Nucleus accumbens (tissue), 56 donors: ENCODE results near the gene PRDM9.
"Not testable (repeated sequence)": the region's sequence is repeated elsewhere in the genome, so short reads cannot be mapped to it uniquely, and the experiment has no call there.

ENCODE experiments used
- DNase-seq, 56 donors: peaks; one replicate each; lab custom pipeline; 2025; lab: John Stamatoyannopoulos, UW

The PRDM9 gene

DNA sequence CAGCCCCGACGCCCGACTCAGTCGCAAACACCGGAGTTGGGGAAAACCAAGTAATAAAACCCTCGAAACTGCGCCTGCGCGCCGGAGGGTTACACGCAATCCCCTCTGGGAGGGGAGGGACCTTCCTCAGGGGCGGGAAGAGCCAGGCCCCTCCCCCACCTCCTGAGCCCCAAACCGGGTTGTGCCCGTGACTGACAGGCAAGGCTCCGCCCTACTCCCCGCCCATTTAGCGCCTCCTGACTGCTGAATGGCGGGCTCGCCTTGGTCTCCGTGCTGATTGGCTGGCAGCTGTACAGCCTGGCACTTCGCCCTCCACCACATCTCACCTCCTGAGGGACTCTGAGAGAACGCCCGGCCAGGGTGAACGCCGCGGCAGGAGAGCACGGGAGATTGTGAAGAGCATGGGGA is at the start of gene PRDM9:
Gene PRDM9 (plus strand): TSS at position 332 of the 408 bp plus-strand sequence. CDS start 1,425 bp downstream, outside the sequence.
- DNase-seq = peak in 10 of 56 donors; percentile 5 to 50 (median 26)

GRCh38 chr5:23457780-23458179 is 49.6 kb upstream of the PRDM9 start:
- DNase-seq = no peak

- no peak for DNase-seq
These were observed 48.2 kb upstream of the PRDM9 start for GRCh38 chr5:23459214-23459613.

DNA sequence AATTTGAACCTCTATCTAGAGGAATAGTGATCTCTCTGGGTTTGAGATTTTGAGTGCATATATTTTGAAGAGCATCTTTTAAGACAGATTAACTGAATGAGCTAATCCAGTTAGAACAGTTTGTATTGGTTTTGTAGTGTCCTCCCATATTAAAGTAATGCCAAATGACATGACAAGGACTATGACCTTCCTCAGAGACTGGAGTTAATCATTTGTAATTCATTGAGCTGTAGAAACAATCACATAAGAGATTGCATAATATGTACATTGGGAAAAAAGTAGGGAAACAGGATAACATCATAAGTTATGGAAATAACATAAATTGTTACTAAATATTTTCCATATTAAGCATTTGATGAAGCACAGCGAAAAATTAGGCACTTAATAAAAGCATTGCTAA is 45.8 kb upstream of the PRDM9 start:
- no peak for DNase-seq

GRCh38 chr5:23466401-23466912 is 41.0 kb upstream of the PRDM9 start:
- no peak for DNase-seq

GRCh38 chr5:23468658-23469057 is 38.8 kb upstream of the PRDM9 start:
- DNase-seq = no peak

- DNase-seq = no peak
These were observed 33.5 kb upstream of the PRDM9 start for GRCh38 chr5:23473915-23474314.

- DNase-seq = no peak
These were observed 33.1 kb upstream of the PRDM9 start for GRCh38 chr5:23474315-23474714.

DNA sequence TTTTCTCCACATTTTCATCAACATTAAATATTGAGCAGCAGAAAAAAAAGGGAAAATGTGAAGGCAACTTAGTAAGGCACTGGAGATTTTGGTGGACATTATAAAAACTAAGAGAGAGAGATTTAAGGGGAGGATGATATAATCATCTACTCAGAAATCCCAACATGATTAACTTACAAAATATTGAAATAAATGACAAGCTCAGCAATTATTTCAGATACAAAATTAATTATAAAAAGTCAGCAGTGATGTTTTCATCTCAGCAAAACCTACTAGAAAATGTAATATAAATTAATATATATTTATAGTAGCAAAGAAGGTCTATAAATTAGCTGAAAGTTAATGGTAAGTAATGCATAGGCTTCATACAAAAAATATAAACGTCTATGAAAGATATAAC is 30.8 kb upstream of the PRDM9 start:
- DNase-seq = no peak

DNA sequence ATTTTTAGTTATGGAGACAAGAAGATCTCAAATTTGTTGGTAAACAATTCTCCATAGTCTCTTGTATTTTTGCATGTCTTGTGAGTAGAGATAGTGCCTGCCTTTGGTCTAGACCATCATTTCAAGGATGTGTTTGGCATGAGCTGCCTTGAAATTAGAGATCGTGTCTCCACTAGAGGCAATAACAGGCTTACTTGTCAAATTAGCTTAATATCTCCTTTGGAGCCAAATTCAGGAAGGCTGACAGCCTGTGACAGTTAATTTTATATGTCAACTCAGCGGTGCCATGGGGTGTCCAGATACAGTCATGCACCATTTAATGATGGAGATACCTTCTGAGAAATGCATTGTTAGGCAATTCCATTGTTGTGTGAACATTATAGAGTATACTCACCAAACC is 24.8 kb upstream of the PRDM9 start:
- no peak for DNase-seq

DNA sequence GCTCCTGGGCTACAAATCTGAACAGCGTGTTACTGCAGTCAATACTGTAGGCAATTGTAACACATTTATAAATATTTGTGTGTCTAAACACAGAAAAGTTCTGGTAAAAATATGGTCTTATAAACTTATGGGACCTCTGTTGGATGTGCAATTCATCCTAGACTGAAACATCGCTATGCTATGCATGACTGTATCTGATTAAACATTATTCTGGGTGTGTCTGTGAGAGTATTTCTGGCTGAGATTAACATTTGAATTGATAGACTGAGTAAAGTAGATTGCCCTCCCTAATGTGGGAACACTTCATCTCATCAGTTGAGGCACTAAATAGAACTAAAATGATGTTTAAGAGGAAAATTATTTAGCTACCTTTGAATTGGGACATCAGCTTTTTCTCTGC is 24.3 kb upstream of the PRDM9 start:
- no peak for DNase-seq

DNA sequence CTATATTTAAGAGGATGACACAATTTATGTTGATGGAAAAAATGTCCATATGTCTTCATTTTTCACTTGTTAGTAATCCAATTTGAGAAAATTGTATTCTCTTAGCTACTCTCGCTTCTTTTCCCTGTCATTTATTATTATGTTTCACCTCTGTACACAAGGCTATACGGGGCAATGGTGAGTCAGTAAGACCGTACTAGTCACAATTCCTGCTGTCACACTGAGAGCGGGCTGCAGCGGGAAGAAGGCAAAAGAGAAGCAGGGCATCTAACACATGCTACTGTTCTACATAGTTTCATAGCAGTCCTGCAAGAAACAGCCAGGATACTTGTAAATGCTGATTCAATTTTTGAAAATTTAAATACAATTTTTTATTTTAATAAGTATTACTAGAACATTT is 23.3 kb upstream of the PRDM9 start:
- DNase-seq = no peak

- not testable (repeated sequence) for DNase-seq
These were observed 21.2 kb upstream of the PRDM9 start for GRCh38 chr5:23486227-23486626.

DNA sequence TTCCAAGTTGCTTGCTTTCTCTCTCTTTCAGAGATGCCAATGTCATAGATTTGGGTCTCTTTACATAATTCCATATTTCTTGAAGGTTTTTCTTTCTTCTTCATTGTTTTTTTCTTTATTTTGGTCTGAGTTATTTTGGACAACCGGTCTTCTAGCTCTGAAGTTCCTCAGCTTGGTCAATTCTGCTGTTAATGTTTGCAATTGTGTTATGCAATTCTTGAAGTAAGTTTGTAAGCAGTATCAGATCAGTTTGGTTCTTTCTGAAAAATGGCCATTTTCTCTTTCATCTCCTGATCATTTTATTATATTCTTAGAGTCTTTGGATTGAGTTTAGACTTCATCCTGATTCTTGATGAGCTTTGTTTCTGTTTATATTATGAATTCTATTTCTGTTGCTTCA is 16.4 kb upstream of the PRDM9 start:
- no peak for DNase-seq

GRCh38 chr5:23494558-23494957 is 12.9 kb upstream of the PRDM9 start:
- no peak for DNase-seq

GRCh38 chr5:23496576-23496975 is 10.8 kb upstream of the PRDM9 start:
- DNase-seq = no peak

GRCh38 chr5:23506329-23507236 is 826 bp upstream of the PRDM9 start:
- peak in 1 of 56 donors; percentile 1 for DNase-seq

GRCh38 chr5:23510434-23510833 is 3.0 kb downstream of the PRDM9 start:
- DNase-seq = not testable (repeated sequence)

GRCh38 chr5:23522553-23522952 is 15.1 kb downstream of the PRDM9 start:
- no peak for DNase-seq

DNA sequence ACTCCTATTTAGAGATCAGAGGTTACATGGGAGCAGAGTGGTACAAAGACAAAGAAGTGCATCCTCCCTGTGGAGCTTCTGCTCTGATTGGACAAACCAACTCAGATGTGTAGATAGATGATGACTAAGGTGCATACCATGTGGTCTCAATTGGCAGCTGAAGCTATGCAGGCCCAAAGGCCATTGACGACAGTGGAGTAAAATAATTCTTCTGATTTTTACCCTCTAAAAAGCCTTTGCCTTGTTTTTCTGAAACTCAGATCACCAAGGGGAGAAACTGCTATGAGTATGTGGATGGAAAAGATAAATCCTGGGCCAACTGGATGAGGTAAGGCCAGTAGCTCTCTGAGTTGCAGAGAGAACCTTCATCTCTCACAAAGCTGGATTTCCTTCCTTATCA is 15.6 kb downstream of the PRDM9 start:
- DNase-seq = no peak

DNA sequence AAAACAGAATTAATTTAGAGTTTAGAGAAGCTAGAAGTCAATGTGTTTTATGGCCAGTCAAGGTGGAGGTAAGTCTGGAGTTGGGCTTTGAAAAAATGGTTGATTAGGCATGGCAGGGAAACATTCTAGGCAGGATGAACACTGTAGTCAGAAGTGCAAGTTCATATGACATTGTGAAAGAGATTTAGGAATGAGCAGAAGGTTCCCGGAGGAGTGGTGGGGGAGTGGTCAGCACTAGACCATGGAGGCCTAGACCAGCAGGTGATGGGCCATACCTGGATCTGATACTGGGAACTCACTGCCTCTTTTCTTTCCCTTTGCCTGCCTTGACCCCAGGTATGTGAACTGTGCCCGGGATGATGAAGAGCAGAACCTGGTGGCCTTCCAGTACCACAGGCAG is 16.6 kb downstream of the PRDM9 start:
- no peak for DNase-seq

GRCh38 chr5:23525751-23526150 is 18.3 kb downstream of the PRDM9 start:
- no peak for DNase-seq
